Measurements from ENCODE around the gene LCE2A.
A peak's percentile ranks its signal among the peaks of the same experiment; 100 is the strongest.
"Not testable (repeated sequence)": the region's sequence is repeated elsewhere in the genome, so short reads cannot be mapped to it uniquely, and the experiment has no call there.

Gene LCE2A

GRCh38 chr1:152697701-152698600 is at the start of gene LCE2A:
TSS of gene LCE2A (plus strand) at chr1:152698345. CDS start at chr1:152698902, 557 bp downstream.
- no peak for DNase-seq

- DNase-seq, result peak; percentile 30
These were observed 44.0 kb upstream of the LCE2A start for GRCh38 chr1:152654110-152654509.

- DNase-seq, result no peak
These were observed 41.7 kb upstream of the LCE2A start for GRCh38 chr1:152656459-152656858.

- no peak for DNase-seq
These were observed 40.5 kb upstream of the LCE2A start for GRCh38 chr1:152657677-152658076.

GRCh38 chr1:152658649-152659048 is 39.5 kb upstream of the LCE2A start:
- DNase-seq, result no peak

- no peak for DNase-seq
These were observed 35.0 kb upstream of the LCE2A start, which contains the start of gene LCE2D for GRCh38 chr1:152663098-152663497. TSS of gene LCE2D (plus strand) at chr1:152663380. CDS start at chr1:152664106, 726 bp downstream.

- not testable (repeated sequence) for DNase-seq
These were observed 32.0 kb upstream of the LCE2A start for GRCh38 chr1:152666171-152666570.

GRCh38 chr1:152667648-152668047 is 30.5 kb upstream of the LCE2A start:
- DNase-seq, result no peak

GRCh38 chr1:152673016-152673415 is 25.1 kb upstream of the LCE2A start:
- DNase-seq, result no peak

- not testable (repeated sequence) for DNase-seq
These were observed 23.2 kb upstream of the LCE2A start, which contains the start of gene LCE2C for GRCh38 chr1:152674983-152675382. TSS of gene LCE2C (plus strand) at chr1:152675279. CDS start at chr1:152676016, 737 bp downstream.

GRCh38 chr1:152679459-152679858 is 18.7 kb upstream of the LCE2A start:
- no peak for DNase-seq

GRCh38 chr1:152681616-152682015 is 16.5 kb upstream of the LCE2A start:
- DNase-seq, result no peak

GRCh38 chr1:152683846-152684245 is 14.3 kb upstream of the LCE2A start:
- no peak for DNase-seq

GRCh38 chr1:152685823-152686222 is 12.3 kb upstream of the LCE2A start, which contains the start of gene LCE2B:
TSS of gene LCE2B (plus strand) at chr1:152686123. CDS start at chr1:152686844, 721 bp downstream.
- not testable (repeated sequence) for DNase-seq

GRCh38 chr1:152699746-152700145 is 1.6 kb downstream of the LCE2A start:
- no peak for DNase-seq

GRCh38 chr1:152707860-152708259 is 9.7 kb downstream of the LCE2A start, which contains the start of gene LCE4A:
TSS of gene LCE4A (plus strand) at chr1:152708160. CDS start at chr1:152709076, 916 bp downstream.
- no peak for DNase-seq

- no peak for DNase-seq
These were observed 20.1 kb downstream of the LCE2A start for GRCh38 chr1:152718238-152718637.

- DNase-seq, result no peak
These were observed 27.1 kb downstream of the LCE2A start for GRCh38 chr1:152725261-152725660.

GRCh38 chr1:152728986-152729385 is 30.8 kb downstream of the LCE2A start:
- DNase-seq, result no peak

GRCh38 chr1:152735648-152736047 is 37.5 kb downstream of the LCE2A start:
- no peak for DNase-seq

GRCh38 chr1:152737997-152738396 is 39.9 kb downstream of the LCE2A start:
- no peak for DNase-seq

- DNase-seq, result no peak
These were observed 41.7 kb downstream of the LCE2A start for GRCh38 chr1:152739841-152740240.

- DNase-seq, result no peak
These were observed 43.5 kb downstream of the LCE2A start for GRCh38 chr1:152741656-152742055.

All from NCI-H1092 treated with DMSO at 0.1 percent for 48 hours (cell line).